GM18870 (cell line): ENCODE results near the gene LRRN2.
"Not testable (repeated sequence)": the region's sequence is repeated elsewhere in the genome, so short reads cannot be mapped to it uniquely, and the experiment has no call there.

ENCODE experiments used
- ATAC-seq: cut with Tn5 transposase; IDR thresholded peaks from one replicate; pipeline ENCODE4 v1.9.1; 2021; ENCODE audit warnings: moderate library complexity; ENCODE audit not compliant: unreplicated experiment

Gene LRRN2

DNA sequence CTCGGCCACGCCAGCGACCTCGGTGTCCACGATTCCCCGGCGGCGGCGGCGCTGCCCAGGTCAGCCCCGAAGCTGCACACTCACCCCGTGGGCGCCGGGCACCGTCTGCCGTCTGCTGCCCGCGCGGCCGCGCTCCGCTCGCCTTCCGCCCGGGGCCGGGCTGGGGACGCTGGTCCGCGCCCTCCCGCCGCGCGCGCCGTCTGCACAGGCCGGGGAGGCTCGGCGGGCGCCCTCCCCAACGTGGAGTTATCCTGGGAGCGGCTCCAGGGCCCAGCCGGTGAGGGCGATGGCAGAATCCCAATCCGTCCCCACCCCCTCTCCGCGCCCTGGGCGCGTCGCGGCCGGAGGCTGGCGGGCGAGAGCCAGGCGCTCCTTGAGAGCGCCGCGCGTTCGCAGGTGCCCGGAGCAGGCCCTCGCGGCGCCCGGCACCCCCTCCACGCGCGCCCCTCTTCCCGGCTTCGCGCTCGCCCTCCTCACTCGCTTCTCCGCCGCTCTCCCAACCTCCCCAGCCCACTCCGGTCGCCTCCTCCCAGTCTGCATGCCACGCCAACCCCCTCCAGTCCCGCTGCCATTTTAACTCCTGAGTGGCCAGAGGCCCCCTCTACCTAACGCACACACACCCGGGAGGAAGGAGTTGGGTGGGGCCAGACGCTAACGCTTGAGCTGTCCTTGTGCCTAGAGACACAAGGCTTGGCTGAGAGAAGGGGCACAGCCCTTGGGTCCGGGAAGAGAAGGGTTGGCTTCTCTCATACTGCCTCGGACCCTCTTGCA is at the start of gene LRRN2:
LRRN2 (minus strand) TSS at position 503 of the 771 bp plus-strand sequence. CDS start 65,746 bp downstream, outside the sequence.
- no peak for ATAC-seq

DNA sequence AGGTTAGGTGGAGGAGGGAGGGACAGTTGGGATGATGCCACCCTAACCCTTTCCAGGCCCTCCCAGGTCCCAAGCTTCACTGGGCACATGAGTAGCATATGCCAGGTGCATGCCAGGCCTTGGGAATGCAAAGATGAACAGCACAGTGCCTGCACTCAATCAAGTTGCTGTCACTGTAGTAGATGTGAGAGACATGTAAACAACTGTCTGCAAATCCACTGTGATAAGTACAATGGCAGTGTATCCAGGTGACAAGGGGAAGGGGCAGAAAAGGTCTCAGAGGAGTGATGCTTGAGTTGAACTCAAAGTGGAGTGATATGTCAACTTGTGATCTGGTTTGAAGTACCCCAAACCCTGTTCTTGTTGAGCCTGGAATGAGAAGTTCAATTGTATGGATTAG is 49.5 kb upstream of the LRRN2 start:
- ATAC-seq, result no peak

DNA sequence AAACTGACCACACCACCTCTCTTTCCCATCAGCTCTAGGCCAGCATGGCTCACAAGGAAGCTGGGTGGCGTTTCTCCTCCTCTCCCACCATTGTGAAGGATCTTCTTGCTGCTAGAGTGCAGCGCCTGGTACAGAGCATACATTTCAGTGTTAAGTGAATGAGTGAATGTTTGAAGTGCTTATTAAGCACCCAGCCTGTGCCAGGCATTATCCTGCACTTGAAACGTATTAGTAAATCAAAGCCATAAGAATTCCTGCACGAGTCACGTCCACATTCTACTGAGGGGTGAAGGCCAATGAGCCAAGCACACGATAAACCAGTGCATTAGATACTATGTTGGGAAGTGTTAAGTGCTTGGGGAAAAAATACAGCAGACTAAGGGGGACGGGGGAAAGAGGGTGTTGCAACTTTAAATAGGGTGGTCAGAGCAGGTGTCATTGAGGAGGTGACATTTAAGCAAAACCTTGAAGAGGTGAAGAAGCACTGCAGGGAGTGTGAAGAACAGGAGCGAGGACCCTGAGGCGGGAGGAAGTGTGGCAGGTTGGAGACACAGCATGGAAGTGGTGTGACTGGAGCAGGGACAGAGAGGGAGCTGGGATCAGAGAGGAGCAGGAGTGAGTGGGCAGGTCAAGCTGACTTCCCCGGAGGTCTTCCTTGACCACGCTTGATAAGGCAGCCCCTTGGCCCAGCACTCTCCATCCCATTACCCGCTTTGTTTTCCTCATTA is 48.5 kb upstream of the LRRN2 start:
- no peak for ATAC-seq

GRCh38 chr1:204733289-204733688 is 47.8 kb upstream of the LRRN2 start:
- no peak for ATAC-seq

GRCh38 chr1:204731985-204732575 is 46.5 kb upstream of the LRRN2 start:
- ATAC-seq, result no peak

DNA sequence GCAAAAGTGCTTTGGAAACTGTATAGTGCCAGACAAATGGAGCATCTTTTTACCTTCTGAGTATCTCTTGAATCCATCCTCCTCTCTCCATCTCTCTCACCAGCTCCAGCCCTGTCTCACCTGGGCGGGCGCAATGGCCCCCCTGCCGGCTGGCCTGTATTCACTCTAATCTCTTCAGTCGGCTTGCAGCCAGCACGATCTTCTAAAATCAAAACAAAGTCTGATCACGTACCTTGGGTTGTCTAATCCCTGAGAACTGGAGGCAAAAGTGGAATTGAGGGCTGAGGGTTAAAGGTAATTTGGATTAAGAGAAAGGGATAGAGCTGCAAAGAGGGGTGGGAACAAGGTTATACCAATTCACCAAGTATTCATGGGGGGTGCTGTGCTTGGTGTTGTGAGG is 46.0 kb upstream of the LRRN2 start:
- no peak for ATAC-seq

- no peak for ATAC-seq
These were observed 45.4 kb upstream of the LRRN2 start for GRCh38 chr1:204730826-204731459.

DNA sequence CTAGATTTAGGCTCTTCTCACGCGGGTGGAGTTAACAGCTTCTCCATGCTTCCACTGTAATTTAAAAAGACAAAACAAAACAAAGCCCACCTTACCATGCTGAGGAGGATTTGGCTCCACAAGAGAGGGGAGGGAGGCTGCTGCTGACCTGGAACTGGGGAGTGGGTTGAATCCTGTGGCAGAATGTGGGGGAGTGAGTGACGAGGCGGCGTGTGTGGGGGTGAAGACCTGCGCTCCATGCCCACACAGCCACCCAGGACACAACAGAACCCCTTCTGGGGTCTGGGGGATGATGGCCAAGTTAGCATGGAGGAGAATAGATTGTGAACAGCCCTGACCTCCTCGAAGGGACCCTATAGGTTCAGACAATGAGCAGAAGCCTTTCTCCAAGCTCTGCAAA is 44.0 kb upstream of the LRRN2 start:
- ATAC-seq, result no peak

DNA sequence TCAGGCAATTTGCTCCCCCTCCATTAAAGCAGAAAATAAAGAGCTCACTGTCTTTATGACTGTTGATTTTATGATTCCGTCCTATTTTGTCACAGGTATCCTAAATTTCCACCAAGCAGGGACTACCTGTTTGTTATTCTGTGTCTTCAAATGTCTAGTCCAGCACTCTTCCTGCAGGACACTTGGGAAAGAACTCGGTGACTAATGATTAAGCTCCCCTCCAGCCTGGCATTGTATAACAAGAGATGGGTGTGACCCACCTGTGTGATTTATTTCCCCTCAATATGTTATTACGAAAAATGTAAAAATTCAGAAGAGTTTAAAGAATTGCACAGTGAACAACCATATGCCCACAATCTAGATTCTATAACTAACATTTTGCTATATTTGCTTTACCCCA is 42.9 kb upstream of the LRRN2 start:
- no peak for ATAC-seq

DNA sequence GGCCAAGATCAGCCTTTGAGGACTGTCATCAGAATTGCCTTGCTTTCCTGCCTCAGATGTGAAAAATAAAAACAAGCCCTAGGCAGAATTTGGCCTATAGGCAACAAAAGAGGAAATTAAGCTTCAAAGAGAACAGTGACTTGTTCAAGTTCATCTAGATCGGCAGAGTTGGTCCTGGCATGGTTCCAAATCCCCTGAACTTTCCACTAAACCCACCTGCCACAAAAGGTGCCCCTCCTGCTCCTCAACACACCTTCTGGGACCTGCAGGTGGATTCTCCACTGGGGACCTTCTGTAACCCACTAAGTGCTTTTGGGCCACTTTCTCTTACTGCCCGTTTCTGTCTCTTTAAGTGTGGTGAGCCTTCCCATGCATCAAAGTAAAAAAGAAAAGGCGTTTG is 42.5 kb upstream of the LRRN2 start:
- ATAC-seq, result no peak

DNA sequence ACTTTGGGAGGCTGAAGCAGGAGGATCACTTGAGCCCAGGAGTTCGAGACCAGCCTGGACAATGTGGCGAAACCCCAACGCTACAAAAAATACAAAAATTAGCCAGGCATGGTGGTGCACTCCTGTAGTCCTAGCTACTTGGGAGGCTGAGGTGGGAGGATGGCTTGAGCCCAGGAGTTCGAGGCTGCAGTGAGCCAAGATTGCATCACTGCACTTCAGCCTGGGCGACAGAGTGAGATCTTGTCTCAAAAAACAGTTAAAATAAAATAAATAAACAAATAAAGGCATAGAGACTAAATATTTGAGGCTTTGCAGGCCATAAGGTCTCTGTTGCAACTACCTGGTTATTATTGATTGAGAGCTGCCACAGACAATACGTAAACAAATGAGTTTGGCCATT is 41.9 kb upstream of the LRRN2 start:
- not testable (repeated sequence) for ATAC-seq

- peak; percentile 57 for ATAC-seq
These were observed 40.9 kb upstream of the LRRN2 start for GRCh38 chr1:204726478-204726877.

DNA sequence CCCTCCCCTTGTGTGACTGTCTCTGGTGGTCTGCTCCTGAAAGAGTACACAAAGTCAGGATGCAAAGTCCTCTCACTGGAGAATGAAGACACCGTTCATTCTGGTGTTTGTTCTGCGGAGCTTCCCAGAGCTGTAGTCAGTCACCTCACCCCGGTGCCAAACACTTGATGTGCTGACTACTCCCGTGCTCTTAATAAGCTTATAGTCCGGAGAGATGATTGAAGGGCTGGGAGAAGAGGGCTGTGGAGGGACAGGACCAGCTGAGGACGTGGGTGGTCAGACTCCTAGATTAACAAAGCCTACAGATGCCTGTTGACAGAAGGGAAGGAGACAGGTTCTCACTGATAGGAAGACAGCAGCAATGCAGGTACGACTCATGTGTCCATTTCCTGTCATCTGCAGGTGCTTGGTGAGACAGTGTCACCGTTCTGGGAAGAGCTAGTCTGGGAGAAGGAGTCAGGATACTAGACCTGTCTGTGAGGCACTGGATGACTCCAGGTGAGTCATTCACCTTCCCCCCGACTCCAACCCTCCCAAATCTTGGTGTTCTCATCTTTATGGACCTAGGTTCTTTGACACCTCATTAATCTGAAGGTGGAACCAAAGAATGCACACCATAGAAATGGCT is 40.4 kb upstream of the LRRN2 start:
- no peak for ATAC-seq

DNA sequence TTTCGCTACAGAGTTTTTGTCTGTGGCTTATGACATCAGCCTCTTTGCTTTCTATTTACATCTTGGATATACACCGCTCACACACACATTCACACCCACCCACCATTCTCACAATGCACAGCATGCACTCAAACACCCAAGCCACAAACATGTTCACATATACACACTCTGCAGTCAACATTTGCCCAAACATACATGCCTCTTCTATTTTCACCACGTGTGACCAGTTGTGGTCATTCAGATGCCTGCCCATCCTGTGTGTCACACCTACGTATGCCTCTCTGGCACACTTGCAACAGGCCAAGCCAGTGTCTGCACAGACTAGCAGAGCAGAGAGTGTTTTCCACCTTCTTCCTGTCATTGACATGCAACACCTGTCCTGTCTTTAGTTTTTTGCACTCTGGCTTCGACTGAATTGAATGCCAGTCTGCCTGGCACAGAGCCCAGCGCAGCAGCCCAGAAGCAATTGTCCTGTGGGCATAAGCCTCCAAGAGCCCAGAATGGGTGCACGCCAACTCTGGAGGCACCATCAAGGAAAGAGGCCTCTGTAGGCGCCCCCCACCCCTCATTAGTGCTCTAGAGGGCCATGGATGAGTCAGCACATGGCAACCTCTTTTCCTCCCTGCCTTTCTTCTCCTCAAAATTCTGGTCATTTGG is 37.7 kb upstream of the LRRN2 start:
- no peak for ATAC-seq

DNA sequence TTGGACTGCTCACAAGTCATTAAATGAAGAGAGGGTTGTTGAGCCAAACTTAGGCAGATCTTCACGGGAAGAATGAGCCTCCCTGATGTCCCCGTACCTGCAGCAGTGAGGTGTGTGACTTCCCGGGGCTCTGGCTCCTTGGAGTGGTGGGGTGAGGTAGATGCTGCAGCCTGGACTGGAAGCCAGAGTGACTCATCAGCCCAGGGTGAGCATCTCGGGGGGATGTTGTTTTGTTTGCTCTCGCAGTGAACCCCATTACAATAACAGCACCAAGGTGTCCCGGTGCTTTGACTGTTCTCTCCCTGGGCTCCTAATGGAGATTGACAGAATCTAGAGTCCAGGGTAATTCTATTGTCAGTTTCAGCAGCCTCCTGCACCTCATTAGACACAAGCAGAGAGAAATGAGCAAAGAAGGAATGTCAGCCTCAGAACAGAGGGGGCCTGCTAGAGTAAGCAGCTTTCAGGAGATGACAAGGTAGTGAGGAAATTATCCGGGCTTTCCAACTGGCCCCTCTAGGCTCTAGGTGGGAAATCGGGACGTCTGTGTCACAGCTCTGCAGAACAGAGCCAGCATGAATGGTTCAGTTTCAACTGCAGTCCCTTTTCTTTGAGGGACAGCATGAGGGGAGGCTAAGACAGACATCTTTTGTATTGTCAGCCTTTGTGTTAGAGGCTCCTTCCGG is 36.0 kb upstream of the LRRN2 start:
- no peak for ATAC-seq

DNA sequence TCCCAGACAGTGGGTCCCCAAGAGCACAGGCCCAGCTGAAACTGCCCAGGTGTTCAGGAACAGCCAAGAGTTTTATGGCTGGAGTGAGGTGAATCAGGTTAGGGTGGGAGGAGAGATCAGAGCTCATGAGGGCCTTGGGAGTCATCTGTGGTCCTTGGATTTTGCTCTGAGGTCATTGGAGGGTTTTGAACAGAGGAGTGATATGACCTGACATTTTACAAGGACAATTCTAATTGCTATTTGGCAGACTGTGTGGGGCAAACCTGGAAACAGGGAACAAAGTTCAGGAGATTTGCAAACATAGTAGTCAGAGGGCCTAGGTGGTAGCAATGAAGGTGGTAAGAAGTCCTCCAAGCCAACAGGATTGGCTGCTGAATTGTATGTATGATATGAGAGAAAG is 31.1 kb upstream of the LRRN2 start:
- ATAC-seq, result no peak

- ATAC-seq, result no peak
These were observed 29.4 kb upstream of the LRRN2 start for GRCh38 chr1:204714861-204715511.

DNA sequence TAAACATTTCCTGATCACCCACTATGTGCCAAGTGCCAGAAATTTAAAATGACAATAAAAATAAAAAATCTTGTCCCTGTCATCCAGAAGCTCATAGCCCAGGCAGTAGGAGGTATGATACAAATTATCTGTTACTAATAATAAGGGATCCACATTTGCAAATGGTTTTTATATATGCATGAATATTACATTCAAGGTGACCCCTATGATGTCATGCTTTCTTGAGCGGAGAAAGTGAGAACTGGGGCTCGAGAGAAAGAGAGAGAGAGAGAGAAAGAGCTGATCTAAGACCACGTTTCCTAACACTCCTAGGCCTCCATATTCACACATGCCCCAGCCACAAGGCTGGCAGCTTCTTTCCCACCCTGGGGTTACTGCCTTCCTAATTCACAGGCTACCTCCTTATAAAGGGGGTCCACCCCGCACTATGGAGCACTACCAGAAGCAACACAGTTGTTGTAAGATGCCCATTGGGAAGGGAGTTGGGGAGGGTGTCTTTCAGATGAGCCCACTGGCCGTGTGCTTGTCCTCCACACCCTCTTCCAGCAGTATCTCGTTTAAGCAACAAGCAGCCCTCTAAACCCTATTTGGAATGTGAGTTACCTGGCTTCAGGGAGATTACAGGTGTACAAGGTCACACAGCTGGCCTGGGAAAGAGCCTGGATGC is 28.8 kb upstream of the LRRN2 start:
- no peak for ATAC-seq

DNA sequence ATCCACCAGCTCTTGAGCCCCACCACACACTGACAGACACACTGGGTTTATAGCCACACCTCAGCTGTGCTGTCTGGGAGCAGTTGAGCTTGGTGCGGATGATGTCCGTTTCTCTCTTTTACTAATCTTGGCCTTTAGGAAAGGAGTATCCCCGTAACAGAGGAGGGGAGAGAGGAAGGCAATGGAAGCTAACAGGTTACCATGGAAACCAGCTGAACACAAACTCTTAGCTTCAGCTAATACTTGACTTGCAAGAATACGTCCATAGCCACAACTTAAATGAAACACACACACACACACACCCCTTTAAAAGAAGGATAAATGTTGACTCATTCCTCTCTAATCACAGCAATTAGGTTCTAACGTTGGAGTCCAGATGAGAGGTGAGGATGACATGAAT is 28.0 kb upstream of the LRRN2 start:
- no peak for ATAC-seq
